GM19240 (cell line): ENCODE results near the gene LRRC4B.

Experiments
- DNase-seq: peaks from one replicate; pipeline ENCODE4 v3.0.0; 2011; ENCODE audit warnings: low spot score; ENCODE audit not compliant: insufficient read length

LRRC4B gene

DNA sequence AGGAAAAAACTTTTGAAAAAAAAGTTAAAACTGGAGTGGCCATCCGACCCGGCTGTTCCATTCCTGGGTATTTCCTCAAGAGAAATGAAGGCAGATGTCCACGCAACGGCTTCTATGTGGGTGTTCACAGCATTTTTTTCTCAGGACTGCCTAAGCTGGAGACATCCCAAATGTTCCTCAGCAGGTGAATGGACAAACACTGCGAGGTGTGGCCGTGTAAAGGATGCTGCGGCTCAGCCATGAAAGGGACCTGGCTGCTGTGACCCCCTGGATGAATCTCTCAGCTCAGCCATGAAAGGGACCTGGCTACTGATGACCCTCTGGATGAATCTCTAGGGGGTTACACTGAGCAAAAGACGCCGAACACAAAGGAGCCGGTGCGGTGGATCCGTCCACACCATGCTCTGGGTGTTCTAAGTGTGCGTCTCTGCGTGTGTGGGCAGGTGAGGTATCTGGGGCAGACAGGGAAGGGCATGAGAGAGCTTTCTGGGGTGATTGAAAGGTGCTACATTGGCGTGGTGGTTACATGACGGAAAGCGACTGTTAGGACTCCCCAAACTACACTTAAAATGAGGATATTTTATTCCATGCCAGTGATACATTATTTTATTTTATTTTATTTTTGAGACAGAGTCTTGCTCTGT is 47.3 kb downstream of the LRRC4B start:
- DNase-seq = no peak

- no peak for DNase-seq
Measured at GRCh38 chr19:50519006-50519575, 49.1 kb downstream of the LRRC4B start.

DNA sequence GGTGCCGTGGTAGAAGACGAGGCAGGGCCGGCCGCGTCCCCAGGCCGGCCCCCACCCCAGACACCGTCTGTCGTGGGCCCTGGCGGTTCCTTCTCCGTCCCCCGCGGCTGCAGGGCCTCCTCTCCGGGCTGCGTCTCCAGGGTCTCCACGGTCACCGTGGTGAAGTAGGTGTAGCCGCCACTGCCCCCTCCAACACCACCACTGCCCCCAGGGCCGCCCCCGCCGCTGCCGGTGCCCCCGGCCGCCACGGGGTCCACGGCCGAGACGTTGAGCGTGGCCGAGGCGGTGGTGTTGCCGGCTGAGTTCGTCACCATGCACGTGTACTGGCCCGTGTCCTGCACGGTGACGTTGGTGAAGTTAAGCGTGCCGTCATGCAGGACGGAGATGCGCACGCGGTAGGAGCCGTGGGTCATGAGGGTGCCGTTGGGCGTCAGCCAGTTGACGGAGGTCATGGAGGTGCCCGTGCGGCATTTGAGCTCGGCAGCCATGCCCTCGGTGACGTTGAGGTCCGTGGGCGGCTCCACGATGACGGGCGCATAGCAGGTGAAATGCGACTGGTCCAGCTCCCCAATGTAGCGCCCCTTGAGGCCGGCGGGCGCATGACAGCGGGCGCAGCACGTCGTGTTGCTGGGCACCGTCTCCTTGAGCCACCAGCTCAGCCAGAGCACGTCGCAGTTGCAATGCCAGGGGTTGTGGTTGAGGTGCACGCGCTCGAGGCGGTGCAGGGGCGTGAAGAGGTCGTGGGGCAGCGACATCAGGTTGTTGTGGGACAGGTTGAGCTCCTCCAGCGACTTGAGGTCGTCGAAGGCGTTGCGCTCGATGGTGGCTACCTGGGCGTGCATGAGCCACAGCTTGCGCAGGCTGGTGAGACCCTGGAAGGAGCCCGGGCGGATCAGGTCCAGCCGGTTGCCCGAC is 49.9 kb downstream of the LRRC4B start:
- no peak for DNase-seq

- DNase-seq = no peak
Measured at GRCh38 chr19:50517704-50518075, 50.5 kb downstream of the LRRC4B start.

DNA sequence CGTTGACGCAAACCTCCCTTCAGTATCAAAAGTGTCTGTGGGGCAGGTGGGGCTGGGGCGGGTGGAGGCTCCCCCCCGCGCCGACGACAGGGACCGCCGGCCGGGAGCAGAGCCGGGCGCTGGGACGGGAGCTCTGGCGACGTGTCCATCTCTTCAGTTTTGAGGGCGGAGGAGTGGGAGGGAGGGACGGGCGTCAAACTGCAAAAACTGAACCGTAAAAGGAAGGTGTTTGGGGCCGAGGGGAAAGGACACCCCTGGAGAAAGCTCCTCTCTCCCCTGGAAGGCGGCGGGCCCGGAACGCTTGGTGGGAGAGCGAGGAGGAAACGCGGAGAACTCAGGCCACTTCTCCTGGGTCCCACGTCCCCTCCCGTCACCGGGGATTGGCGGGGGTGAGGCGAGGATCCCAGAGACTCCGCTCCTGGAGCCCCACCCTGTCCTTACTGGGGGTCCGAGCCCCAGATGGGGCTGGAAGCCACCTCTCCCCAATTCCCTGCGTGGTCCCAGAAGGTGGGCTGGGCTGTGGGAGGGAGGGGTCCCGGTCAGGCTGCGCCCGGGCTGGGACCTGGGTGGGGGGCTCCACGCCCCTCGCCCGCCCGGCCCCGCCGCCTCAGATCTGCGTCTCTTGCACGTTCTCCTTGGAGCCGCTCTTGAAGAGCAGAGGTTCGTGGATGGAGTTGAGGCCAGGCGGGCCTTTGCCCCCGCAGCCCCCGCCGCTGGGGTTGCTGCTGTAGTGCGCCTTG is 51.1 kb downstream of the LRRC4B start:
- DNase-seq = no peak

DNA sequence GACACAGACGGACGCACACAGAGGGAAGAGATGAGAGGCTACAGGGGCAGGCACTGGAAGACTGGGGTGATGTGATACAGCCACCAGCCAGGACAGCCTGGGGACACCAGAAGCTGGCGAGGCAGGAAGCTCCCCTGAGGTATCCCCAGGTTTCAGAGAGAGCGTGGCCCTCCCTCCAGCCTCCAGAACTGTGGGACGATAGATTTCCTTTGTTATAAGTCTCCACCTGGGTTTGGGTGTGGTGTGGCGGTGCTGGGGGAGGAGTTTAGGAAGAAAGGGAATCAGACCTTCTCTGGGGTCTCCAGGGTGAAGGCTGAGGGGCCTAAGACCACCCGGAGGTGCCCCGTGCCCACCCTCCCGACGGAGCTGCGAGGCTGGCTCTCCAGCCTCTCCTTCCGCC is 51.8 kb downstream of the LRRC4B start:
- DNase-seq = no peak

DNA sequence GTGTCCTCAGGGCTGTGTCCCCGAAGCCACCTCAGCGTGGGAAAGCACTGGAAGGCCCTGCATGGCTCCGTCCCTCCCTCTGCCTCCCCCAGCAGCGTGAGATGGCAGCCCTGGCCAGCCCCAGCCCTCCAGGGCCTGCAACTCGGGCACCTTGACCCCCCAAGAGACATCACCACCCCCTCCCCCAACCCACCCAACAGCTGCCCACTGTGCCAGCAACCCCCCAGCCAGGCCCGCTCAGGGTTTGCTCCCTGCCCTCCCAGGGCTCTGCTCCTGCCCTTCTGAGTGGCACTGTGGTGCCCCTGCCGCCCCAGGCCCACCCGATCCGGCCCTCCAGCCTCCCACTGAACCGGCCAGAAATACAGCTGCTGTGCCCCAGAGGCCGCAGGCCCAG is 53.1 kb downstream of the LRRC4B start:
- no peak for DNase-seq

DNA sequence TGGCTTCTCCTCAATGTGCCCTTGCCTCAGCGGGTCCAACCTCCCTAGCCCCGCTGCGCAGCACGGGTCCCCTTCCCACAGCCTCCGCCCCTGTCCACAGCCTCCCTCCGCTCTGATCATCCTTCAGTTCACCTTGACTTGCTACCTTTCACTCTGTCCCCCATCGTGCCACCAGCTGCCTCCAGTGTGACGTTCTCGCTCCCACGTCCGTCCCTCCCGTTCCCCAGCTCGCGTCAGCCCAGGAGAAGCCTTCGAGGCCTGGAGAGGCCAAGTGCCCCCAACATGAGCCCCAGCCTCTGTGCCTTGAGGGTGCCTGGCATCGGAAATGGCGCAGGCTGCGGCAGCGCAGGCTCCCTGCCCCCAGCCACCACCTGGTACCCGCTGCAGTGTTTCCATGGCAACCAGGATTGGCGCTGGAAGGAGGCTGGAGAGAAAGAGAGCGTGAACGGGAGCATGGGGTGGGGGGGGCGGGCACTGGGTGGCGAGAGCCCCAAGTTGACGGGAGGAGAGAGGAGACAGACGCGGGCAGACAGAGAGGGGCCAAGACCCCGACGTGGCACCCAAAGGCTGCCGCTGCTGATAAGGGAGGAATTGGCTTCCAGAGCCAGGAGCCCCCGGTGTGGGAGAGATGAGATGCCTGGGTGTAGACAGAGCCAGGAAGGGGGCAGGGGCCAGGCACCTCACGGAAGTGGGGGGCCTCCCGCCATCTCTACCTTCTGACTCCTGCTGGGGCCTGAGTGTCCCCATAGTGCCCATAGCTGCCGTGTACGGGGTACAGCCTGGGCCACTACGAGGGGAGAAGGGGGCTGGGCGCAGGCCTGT is 53.7 kb downstream of the LRRC4B start:
- DNase-seq = no peak

- DNase-seq = no peak
Measured at GRCh38 chr19:50513746-50514345, 54.4 kb downstream of the LRRC4B start, which contains the start of gene ASPDH. Gene ASPDH (minus strand): TSS chr19:50513913. CDS start chr19:50513823, 90 bp downstream.

DNA sequence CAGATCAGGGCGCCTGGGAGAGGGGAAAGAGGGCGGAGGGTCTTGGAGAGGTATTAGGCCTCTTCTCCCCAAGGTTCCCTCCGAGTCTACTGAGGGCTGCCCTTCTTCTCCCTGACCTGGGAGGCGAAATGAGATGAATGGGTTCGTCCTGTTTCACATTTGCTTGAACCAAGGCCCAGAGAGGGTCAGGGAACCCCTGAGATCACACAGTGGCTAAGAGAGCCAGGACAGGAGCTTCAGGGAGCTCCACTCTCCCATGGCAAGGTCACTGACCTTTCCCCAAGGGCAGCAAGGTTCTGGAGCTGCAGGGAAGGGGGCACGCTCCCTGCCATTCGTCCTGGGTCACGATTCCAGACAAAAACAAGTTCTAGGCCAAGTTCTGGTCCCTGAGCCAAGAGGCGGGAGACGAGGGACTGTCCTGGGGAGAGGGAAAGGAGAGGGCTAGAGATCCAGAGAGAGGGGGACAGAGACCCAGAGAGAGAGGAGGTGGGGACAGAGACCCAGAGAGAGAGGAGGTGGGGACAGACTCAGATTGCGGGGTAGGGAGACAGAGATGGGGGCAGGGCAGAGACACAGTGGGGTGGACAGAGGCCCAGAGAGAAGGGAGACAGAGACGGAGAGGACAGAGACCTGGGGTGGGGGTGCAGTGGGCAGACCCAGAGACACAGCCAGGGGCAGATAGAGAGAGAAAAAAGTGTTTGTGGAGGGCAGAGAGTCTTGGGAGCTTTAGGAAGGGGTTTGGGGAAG is 55.1 kb downstream of the LRRC4B start:
- no peak for DNase-seq

DNA sequence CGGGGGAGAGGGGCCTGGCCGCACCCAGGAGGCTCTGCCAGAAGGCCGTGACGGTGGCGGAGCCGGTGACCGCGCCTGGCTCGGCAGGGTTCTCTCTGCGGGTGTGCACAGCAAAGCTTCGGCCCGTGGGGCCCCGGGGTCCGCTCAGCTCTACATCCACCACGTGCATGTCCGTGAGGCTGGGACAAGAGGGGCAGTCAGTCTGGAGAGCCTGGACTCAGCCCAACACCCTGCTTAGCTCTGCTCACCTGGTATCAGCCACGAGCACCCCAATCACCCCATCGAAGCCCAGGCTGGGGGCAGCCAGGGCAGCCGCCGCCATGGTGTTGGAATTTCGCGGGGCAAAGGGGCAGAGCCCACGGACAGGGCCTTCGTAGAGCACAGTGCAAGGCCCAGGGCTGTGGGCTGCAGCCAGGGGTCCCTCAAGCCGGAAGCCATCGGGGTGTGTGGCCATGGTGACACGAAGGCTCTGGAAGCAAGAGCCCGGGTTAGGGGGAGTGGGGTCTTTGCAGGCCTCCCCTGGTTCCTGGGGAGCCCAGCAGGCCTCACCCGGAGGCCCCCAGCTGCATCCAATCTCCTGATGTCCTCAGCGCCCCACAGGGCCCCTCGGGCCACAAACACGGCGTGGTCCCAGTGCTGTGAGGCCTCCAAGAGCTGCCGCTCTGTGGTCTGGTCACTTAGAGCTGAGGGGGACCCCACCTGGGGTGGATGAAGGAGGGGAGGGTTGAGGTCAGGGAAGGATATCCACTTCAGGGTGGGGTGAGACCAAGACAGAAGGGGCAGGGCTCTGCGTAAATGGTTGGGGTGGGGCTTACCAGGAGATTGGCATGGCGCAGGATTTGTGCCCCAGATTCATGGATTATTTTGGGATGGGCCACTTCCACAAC is 55.9 kb downstream of the LRRC4B start:
- no peak for DNase-seq

DNA sequence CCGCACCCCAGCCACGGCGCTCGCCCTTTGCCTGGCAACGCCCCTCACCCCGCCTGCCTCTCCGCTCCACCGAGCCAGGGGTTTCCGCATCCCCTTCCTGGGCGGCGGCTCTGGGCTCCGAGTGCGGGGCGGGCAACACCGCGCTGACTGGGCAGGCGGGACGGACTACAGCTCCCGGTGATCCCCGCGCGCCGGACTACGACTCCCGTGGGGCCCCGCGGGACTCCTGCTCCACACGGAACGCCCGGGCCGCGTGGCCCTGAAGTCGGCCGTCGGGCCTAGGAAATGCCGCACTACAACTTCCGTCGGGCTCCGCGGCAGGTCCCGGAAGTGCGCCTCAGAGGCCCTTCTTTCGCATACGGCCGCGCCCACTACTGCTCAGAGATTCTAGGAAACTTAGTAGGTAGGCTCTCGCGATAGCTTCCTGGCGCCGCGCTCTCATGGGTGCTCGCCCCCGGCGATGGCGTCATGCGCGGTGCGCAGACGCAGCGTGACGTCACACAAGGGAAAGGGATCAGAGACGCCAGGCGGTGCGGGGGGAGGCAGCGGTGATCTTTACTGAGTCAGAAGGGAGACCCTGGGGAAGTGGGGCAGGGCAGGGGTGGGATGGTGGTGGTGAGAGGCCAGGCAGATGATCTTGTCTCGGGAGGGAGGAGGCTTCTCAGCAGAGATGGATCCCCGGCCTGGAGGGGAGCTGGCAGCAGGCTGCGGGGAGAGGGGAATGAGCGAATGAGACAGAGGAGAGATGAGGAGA is 57.0 kb downstream of the LRRC4B start, which contains the start of gene JOSD2:
Gene JOSD2, minus strand, starts transcription at position 123 of the 754 bp plus-strand sequence. CDS start 760 bp downstream, outside the sequence.
- DNase-seq = peak; percentile 100

GRCh38 chr19:50510700-50511068 is 57.6 kb downstream of the LRRC4B start:
- no peak for DNase-seq

GRCh38 chr19:50510121-50510670 is 58.0 kb downstream of the LRRC4B start:
- DNase-seq = no peak

DNA sequence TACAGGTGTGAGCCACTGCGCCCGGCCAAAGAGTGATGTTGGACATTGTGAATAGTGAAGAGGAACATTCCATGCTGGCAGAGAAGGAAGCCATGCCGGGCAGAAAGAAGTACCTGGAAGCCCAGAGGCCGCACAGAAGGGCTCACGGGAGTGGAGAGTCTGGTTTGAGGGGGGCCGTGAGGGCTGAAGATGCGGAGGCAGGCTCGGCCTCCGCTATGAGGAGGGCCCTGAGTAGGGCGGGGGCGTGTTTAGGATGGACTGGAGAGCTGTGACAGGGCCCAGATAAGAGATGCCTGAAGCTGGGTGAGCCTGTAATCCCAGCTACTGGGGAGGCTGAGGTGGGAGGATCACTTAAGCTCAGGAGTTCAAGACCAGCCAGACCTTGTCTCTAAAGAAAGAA is 58.9 kb downstream of the LRRC4B start:
- DNase-seq = no peak

- no peak for DNase-seq
Measured at GRCh38 chr19:50508843-50509190, 59.4 kb downstream of the LRRC4B start.

DNA sequence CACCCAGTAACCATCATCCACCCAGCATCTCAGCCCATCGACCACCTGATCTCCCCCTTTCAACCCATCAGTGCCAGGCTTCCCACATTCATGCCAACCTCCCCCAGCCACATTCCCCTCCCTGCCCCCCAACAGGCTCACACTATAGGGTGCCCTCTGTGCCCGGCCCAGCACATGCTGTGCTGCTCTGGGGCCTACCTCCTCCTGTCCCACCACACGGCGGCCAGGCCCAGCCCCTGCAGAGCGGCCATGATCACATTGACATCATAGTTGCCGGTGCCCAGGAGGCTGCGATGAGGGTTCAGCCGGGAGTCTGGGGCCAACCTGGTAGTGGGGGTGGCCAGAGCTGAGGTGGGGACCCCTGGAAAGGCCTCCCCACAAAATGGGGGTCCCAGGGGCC is 60.9 kb downstream of the LRRC4B start:
- DNase-seq = no peak

- no peak for DNase-seq
Measured at GRCh38 chr19:50506700-50507099, 61.5 kb downstream of the LRRC4B start.
